NCI-H1048 (cell line): ENCODE measurements around the gene CD58.
"Not testable (repeated sequence)": the region's sequence is repeated elsewhere in the genome, so short reads cannot be mapped to it uniquely, and the experiment has no call there.

Experiments
- DNase-seq: peaks from one replicate; lab custom pipeline; 2025; lab: John Stamatoyannopoulos, UW

CD58 gene

GRCh38 chr1:116571215-116571919 lies 541 bp upstream of the CD58 start:
- no peak for DNase-seq

- DNase-seq = no peak
Observed at GRCh38 chr1:116569776-116570357, 959 bp downstream of the CD58 start.

- no peak for DNase-seq
Observed at GRCh38 chr1:116569381-116569670, 1.5 kb downstream of the CD58 start.

GRCh38 chr1:116568662-116569380 lies 2.0 kb downstream of the CD58 start:
- no peak for DNase-seq

GRCh38 chr1:116567790-116568661 lies 2.8 kb downstream of the CD58 start:
- no peak for DNase-seq

- no peak for DNase-seq
Observed at GRCh38 chr1:116565222-116565621, 5.6 kb downstream of the CD58 start.

- DNase-seq = no peak
Observed at GRCh38 chr1:116564426-116564825, 6.4 kb downstream of the CD58 start.

- DNase-seq = not testable (repeated sequence)
Observed at GRCh38 chr1:116562465-116562864, 8.4 kb downstream of the CD58 start.

- DNase-seq = no peak
Observed at GRCh38 chr1:116561563-116561962, 9.3 kb downstream of the CD58 start.

- DNase-seq = no peak
Observed at GRCh38 chr1:116560704-116561490, 9.9 kb downstream of the CD58 start.

- no peak for DNase-seq
Observed at GRCh38 chr1:116559304-116559761, 11.5 kb downstream of the CD58 start.

- no peak for DNase-seq
Observed at GRCh38 chr1:116558571-116558970, 12.3 kb downstream of the CD58 start.

- no peak for DNase-seq
Observed at GRCh38 chr1:116558140-116558549, 12.7 kb downstream of the CD58 start.

GRCh38 chr1:116557323-116557878 lies 13.4 kb downstream of the CD58 start:
- DNase-seq = no peak

GRCh38 chr1:116556289-116557006 lies 14.4 kb downstream of the CD58 start:
- DNase-seq = no peak

- DNase-seq = no peak
Observed at GRCh38 chr1:116554924-116555323, 15.9 kb downstream of the CD58 start.

- no peak for DNase-seq
Observed at GRCh38 chr1:116553386-116554115, 17.3 kb downstream of the CD58 start.

GRCh38 chr1:116546354-116546977 lies 24.4 kb downstream of the CD58 start:
- DNase-seq = no peak

GRCh38 chr1:116545359-116545705 lies 25.5 kb downstream of the CD58 start:
- no peak for DNase-seq
